RWPE2 (cell line): ENCODE measurements around the gene DUSP16.

Experiments used
- ATAC-seq: fragments of 200-7000 bp; cut with Tn5 transposase; 3 replicates; pipeline ENCODE4 v1.9.1; 2021; ENCODE audit warnings: low read depth
- DNase-seq: peaks from one replicate; pipeline ENCODE4 v3.0.0-alpha.2; 2020; ENCODE audit warnings: low spot score
- H3K27ac ChIP-seq: fragments of 450-650 bp; 2 replicates; pipeline ENCODE4 v1.5.1; 2017; ENCODE audit warnings: mild to moderate bottlenecking; ENCODE audit not compliant: poor library complexity, severe bottlenecking
- H3K27me3 ChIP-seq: fragments of 250-450 bp; sonication (Bioruptor Pico); 2 replicates; pipeline ENCODE4 v1.5.1; 2021; ENCODE audit warnings: mild to moderate bottlenecking, moderate library complexity; ENCODE audit not compliant: insufficient read depth, poor library complexity, severe bottlenecking
- H3K36me3 ChIP-seq: fragments of 250-450 bp; sonication (Bioruptor Pico); 2 replicates; pipeline ENCODE4 v1.5.1; 2020; ENCODE audit warnings: low read depth, mild to moderate bottlenecking, moderate library complexity
- H3K4me1 ChIP-seq: fragments of 250-450 bp; sonication (Bioruptor Pico); 2 replicates; pipeline ENCODE4 v1.5.1; 2021; ENCODE audit warnings: mild to moderate bottlenecking, moderate library complexity; ENCODE audit not compliant: insufficient read depth, poor library complexity, severe bottlenecking
- H3K4me3 ChIP-seq: fragments of 250-450 bp; sonication (Bioruptor Pico); 2 replicates; pipeline ENCODE4 v1.5.1; 2021; ENCODE audit warnings: mild to moderate bottlenecking, moderate library complexity; ENCODE audit not compliant: severe bottlenecking
- H3K9me3 ChIP-seq: fragments of 250-450 bp; sonication (Bioruptor Pico); 2 replicates; pipeline ENCODE4 v1.5.1; 2021; ENCODE audit warnings: mild to moderate bottlenecking, moderate library complexity; ENCODE audit not compliant: severe bottlenecking
- CTCF ChIP-seq: fragments of 450-650 bp; IDR thresholded peaks from one replicate; pipeline ENCODE4 v1.5.1; 2017; ENCODE audit warnings: mild to moderate bottlenecking, moderate library complexity; ENCODE audit not compliant: poor library complexity, severe bottlenecking

Gene DUSP16

GRCh38 chr12:12439636-12440035 lies 123.0 kb downstream of the DUSP16 start:
- ATAC-seq (peak; percentile 100), DNase-seq (peak; percentile 80)
- no peak overlapping the region for H3K4me3 ChIP-seq

GRCh38 chr12:12436831-12437345 lies 125.8 kb downstream of the DUSP16 start:
- no peak for ATAC-seq
- Histone ChIP-seq H3K27ac (no peak overlapping the region), H3K4me1 (peaks cover 21% of the 10 kb centered on the region), H3K9me3 (no peaks in the 10 kb centered on the region), H3K4me3 (no peak overlapping the region), H3K27me3 (no peaks in the 10 kb centered on the region), H3K36me3 (no peaks in the 10 kb centered on the region)
- DNase-seq: no peak
- TF ChIP-seq CTCF: no peak

More at GRCh38 chr12:12439636-12440035, 123.0 kb downstream of the DUSP16 start:
- no peaks in the 10 kb centered on the region for H3K9me3 ChIP-seq
- no peaks in the 10 kb centered on the region for H3K36me3 ChIP-seq
- H3K27ac ChIP-seq: peak overlapping the region; percentile 65
- no peaks in the 10 kb centered on the region for H3K27me3 ChIP-seq
- H3K4me1 ChIP-seq: peaks cover 18% of the 10 kb centered on the region
- no peak for TF ChIP-seq CTCF

- ATAC-seq (no peak), DNase-seq (no peak)
- Histone ChIP-seq H3K4me1 (peaks cover 37% of the 10 kb centered on the region), H3K36me3 (no peaks in the 10 kb centered on the region), H3K27ac (no peak overlapping the region), H3K9me3 (no peaks in the 10 kb centered on the region), H3K27me3 (no peaks in the 10 kb centered on the region), H3K4me3 (no peak overlapping the region)
- TF ChIP-seq CTCF: no peak
These were observed 129.4 kb downstream of the DUSP16 start for GRCh38 chr12:12433203-12433731.

- no peak overlapping the region for H3K4me3 ChIP-seq
- no peak for TF ChIP-seq CTCF
- no peaks in the 10 kb centered on the region for H3K36me3 ChIP-seq
- H3K27ac ChIP-seq: peak overlapping the region; percentile 30
- no peaks in the 10 kb centered on the region for H3K9me3 ChIP-seq
- DNase-seq (no peak), ATAC-seq (peak; percentile 58; the same call in 1 of the 3 replicates)
- H3K4me1 ChIP-seq: peaks cover 37% of the 10 kb centered on the region
- H3K27me3 ChIP-seq: no peaks in the 10 kb centered on the region
These were observed 130.3 kb downstream of the DUSP16 start for GRCh38 chr12:12432364-12432763.

- no peaks in the 10 kb centered on the region for H3K27me3 ChIP-seq
- TF ChIP-seq CTCF: no peak
- H3K9me3 ChIP-seq: no peaks in the 10 kb centered on the region
- H3K27ac ChIP-seq: peak overlapping the region; percentile 76
- DNase-seq (peak; percentile 66), ATAC-seq (peak; percentile 94)
- H3K36me3 ChIP-seq: no peaks in the 10 kb centered on the region
- H3K4me3 ChIP-seq: no peak overlapping the region
- H3K4me1 ChIP-seq: peaks cover 37% of the 10 kb centered on the region
These were observed 133.6 kb downstream of the DUSP16 start for GRCh38 chr12:12428961-12429657.
